Activated CD4-positive, CD25-positive, alpha-beta regulatory T cell treated with anti-CD3 and anti-CD28 coated beads, Interleukin-2, amount 50 U/mL, for 24 hours (primary cell): ENCODE data around the gene WDR5.
"Not testable (repeated sequence)": the region's sequence is repeated elsewhere in the genome, so short reads cannot be mapped to it uniquely, and the experiment has no call there.

ENCODE experiments used
- ATAC-seq, 2 donors: fragments of 150-1000 bp; cut with Tn5 transposase; one replicate each; pipeline ENCODE4 v1.10.0; 2021; ENCODE audit warnings: mild to moderate bottlenecking in 1 of 2, moderate library complexity in 1 of 2

Gene WDR5

DNA sequence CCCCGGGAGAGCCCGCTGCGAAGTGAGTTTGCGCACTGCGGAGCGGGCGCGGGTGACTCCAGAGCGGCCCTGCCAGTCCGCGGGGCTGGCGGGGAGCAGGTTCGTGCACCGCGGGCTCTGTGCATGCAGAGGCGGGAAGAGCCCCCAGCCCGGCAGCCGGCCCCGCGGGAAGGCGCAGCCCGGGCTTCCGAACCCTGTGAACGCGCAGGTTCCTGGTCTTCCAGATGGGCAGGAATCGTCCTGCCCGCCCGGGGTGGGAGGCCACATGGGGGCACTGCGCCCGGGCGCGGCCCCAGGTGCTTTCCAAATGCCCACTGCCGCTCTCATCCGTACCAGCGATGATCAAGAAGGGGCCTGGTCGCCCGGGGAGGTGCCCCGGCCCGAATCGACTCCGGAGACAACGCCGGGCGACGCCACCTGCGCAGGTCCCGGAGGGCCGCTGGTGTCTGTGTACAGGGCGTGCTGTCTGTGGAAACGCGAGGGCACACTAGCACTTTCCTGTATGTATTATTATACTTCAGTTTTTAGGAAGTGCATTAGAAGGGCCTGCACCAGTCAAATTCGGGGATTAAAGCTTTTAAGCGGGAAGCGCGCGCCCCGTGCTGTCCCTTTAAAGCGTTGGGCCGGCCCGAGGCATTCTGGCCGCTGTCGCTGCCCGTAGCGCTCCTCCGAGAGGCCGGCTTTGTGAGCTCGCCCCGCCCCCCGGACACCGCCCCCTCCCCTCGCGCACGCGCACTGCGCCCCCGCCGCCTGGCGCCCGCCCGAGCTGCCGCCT lies at the start of gene WDR5:
Gene WDR5 (plus strand): TSS at position 740 of the 775 bp plus-strand sequence. CDS start 3,796 bp downstream, outside the sequence.
- ATAC-seq: peak; percentile 74

DNA sequence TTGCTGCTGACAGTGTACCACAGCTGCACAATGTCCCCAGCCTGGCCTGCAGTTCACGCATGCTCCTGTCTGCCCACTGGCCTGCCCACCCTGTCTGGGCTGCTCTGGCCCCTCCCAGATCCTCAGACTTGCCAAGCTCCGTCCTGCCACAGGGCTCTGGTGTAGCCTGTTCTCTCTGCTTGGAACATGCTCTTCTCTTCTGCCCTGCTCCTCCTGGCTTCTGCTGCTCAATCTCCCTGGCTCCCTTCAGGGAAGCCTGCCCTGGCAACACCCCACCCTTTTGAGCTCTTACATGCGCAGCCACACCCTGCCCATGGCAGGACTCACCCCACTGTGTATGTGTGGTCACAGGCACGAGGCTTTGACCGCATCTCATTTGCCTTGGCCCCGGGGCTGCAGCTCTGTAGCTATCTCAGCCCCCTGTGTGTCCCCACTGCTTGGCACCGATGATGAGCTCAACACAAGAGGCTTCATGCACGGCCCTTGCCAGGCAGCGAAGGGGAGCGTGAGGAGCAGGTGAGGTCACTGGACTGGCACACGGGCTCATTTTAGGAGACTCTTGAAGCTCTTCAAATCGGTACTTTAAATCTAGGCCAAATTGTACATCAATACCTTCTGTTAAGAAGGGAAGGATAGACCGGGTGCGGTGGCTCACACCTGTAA lies 47.7 kb upstream of the WDR5 start:
- ATAC-seq: no peak

DNA sequence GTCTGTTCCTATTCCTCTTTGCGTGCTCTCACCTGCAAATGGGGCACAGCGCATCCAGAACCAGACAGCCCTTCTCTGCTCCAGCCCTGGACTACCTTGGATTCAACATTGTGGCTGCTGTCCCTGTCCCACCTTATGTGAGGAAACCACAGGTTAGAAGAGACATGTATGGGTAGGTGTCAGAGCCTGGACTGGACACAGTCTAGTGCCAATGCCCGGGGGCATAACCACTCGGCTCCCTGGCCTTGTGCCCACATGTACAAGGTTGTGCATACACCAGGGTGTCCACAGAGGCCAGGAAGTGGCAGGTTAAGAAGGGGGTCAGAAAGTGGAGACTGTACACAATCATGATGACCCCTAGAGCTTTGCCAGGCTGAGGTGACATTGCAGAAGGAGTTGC lies 45.9 kb upstream of the WDR5 start:
- ATAC-seq: no peak

DNA sequence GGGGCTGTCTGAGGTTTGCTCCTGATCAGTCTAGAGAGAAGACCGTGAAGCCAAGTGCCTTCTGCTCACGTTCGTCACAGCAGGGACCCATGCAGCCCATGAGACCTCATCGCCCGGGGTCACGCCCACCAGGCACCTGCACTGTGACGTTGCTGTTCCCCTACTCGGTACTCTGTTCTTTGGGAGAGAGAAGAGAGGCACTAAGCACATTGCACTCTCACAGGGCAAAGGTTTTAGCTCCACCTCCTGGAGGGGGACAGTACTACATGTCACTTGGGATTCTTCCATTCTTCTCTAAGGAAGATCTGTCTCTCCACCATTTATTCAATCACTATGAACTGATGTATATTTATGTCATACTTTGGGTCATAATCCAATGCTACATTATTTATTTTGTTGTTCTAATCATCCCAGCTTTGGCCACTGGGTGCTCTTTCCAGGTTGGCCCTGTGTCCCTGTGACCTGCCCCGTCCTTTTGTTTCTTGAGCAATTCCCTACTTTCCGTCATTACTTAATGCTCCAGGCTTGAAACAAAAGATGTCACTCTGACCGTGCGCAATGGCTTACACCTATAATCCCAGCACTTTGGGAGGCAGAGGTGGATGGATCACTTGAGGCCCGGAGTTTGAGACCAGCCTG lies 36.6 kb upstream of the WDR5 start:
- peak; percentile 49 to 61 for ATAC-seq

DNA sequence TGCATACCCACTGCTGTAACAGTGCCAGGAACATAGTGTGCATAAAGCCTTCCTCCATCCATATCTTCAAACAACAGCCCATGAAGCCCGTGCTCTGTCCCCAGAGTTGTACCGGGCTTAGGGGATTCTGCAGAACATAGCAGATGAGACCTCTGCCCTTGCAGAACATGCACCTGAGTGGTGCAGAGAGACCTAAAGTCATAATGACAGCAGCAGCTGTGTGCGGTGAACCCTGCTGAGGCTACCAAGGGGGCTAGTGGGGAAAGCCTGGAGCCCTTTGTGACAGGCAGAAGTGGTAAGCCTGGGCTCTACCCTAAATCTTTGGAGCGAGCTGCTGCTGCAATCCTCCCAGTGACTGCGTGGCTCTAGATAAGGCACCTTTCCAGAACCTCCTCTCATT lies 35.8 kb upstream of the WDR5 start:
- no peak for ATAC-seq

DNA sequence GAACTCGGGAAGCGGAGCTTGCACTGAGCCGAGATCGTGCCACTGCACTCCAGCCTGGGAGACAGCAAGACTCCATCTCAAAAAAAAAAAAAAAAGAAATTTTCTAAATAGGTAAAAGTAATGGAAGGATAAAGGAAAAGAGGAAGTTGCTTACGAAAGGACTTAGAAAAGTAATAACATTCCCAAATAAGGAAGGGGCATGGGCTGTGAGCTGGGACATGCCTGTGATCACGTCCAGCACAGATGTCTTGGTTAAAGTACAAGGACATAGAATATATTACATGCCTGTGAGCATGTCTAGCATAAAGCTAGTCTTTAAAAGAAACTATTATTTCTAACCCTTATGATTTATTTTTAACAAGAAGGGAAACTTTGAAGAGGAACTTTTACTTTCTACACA lies 34.7 kb upstream of the WDR5 start:
- ATAC-seq: not testable (repeated sequence)

DNA sequence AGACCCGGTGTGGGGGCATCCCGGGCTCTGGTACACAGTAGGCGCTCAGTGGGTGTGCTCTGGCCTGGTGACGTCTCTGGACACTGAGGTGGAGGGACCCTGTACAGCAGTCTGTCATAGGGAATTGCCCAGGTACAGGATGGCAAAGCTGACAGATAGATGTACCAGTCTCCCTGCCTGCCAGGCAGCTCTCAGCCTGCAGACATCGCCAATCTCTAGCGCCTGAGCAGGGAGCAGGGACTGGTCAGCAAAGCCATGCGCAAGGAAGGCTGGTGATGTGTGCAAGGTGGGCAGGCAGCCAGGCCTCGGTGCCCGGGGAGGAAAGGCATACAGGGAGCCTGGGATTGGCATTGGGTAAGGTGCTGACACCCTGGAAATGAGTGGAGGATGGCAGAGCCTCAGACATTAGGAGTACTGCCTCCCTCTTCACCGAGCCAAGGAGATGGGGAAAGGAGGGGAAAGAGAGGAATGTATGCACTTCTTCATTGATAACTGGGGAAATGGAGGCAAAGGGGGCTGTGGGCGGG lies 34.2 kb upstream of the WDR5 start:
- ATAC-seq: no peak

DNA sequence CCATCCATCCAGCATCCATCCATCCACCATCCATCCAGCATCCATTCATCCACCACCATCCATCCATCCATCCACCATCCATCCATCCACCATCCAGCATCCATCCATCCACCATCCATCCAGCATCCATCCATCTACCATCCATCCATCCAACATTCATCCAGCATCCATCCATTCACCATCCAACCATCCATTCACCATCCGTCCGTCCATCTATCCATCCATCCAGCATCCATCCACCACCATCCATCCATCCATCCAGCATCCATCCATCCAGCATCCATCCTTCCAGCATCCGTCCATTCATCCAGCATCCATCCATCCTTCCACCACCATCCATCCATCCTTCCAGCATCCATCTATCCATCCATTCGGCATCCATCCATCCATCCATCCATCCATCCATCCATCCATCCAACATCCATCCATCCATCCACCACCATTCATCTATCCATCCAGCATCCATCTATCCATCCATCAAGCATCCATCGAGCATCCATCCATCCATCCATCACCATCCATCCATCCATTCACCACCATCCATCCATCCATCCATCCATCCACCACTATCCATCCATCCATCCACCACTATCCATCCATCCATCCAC lies 32.4 kb upstream of the WDR5 start:
- no peak for ATAC-seq

DNA sequence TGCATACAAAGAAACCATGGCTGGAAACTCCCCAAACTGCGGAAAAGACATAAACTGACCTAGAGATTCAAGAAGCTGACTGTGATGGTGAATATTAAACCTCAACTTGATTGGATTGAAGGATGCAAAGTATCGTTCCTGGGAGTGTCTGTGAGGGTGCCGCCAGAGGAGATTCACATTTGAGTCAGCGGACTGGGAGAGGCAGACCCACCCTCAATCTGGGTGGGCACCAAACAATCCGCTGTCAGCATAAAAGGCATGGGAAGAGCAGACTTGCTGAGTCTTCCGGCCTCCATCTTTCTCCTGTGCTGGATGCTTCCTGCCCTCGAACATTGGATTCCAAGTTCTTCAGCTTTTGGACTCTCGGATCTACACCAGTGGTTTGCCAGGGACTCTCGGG lies 24.8 kb upstream of the WDR5 start:
- no peak for ATAC-seq

DNA sequence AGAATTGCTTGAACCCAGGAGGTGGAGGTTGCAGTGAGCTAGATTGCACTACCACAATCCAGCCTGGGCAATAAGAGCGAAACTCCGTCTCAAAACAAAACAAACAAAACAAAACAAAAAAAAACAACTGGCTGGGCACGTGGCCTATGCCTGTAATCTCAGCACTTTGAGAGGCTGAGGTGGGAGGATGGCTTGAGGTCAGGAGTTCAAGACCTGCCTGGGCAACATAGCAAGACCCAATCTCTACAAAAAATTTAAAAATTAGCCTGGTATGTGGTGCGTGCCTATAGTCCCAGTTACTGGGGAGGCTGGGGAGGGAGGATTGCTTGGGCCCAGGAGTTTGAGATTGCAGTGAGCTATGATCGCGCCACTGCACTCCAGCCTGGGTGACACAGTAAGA lies 23.3 kb upstream of the WDR5 start:
- ATAC-seq: no peak

DNA sequence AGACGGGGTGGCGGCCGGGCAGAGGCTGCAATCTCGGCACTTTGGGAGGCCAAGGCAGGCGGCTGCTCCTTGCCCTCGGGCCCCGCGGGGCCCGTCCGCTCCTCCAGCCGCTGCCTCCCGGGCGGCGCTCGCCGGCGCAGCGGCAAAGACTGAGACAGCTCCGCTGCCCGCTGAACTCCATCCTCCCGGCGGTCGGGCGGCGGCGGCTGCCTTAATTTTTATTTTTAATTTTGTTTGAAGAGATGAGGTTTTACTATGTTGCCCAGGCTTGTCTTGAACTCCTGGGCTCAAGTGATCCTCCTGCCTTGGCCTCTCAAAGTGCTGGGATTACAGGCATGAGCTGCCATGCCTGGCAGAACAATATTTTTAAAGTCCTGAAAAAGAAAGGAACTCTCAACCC lies 16.9 kb upstream of the WDR5 start:
- ATAC-seq: not testable (repeated sequence)

DNA sequence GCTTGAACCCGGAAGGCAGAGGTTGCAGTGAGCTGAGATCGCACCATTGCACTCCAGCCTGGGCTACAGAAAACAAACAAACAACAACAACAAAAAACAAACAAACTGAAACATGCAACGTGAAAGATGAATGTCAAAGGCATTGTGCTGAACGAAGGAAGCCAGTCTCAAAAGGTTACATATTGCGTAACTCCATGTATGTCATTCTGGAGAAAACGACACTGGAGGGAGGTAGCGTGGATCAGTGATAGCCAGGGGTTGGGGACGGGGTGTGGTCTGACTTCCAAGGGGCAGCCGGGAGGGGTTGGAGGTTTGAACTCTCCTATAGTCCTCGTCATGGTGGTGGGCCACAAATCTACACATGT lies 12.1 kb upstream of the WDR5 start:
- ATAC-seq: no peak

DNA sequence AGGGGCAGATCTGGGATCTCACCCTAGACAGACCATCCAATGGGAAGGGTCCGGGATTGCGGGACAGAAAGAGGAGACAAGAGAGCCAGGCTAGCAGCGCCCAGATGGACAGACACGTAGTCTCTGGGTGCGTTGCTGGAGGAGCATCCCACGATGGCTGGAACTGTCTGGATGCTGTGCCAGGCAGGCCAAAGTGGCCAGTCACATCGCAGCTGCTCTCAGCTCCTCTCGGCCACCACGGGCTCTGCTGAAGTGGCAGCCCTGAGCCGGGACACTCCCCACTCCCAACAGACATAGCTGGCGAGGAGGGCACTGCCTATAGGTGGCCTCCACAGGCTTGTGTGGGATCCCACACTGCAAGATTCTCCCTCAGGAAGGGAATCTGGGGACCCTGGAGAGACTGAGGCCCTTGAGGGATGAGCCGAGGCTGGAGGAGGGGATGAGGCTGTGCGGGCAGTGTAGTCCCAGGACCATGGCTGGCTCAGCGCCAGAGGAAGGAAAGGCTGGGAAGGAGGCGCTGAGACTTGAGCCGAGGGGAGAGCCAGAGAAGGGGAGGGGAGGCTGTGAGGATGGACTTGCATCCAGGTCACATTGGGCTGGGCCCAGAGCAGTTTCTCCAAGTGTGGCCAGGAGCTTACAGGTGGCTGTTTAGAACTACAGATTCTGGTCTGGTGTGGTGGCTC lies 10.3 kb upstream of the WDR5 start:
- ATAC-seq: no peak

DNA sequence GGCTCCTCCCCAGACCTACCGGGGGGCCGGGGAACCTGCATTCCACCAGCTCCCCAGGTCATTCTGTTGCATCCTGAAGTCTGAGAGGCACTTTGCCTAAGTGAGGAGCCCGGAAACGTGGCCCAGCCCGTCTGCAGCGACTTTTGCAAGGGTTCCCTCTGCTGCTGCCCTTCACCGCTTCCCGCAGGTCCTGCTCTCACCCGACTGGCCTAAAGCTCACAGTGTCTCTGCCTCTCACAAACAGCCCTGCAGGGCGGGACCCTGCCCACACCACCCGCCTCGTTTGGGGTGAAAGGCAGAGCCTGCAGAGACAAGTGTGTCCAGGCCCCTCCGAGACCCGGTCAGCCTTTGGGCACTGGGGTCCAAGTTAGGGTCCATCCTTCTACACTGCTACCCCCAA lies 9.5 kb upstream of the WDR5 start:
- ATAC-seq: no peak

DNA sequence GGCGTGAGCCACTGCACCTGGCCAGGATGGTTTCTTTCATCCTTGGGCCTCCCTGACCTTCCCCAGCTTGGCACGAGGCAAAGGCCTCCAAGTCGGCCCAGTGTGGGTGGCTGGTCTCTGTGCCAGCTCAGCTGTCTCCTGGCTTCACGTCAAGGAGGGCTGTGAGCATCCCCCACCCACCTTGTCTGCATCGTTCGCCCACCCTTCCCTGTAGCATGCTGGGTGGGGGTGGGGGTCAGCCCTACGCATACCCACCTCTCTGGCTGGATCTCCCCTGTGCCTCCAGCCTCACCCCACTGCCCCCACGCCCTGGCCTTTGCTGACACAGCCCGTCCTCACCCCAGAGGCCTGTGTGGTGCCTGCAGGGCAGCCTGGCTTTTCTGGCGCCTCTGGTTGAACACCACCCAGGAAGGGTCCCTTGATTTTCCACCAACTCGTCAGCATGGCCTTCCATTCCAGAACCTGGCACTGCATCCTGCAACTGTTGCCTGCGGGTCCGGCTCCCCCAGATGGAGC lies 8.8 kb upstream of the WDR5 start:
- no peak for ATAC-seq

DNA sequence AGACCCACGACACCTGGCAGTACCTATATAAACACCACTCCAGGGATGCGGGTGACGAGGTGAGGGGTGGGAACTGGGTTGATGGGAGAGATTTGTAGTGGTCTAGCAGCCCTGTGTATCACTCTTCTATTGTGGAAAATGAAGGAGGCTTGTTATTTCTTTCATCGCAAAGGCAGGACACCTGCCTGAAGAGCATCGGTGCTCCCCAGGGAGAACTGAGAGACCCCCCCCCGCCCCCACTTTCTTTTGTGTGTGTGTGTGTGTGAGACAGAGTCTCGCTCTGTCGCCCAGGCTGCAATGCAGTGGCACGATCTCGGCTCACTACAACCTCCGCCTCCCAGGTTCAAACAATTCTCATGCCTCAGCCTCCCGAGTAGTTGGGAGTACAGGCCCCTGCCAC lies 8.3 kb upstream of the WDR5 start:
- ATAC-seq: no peak

DNA sequence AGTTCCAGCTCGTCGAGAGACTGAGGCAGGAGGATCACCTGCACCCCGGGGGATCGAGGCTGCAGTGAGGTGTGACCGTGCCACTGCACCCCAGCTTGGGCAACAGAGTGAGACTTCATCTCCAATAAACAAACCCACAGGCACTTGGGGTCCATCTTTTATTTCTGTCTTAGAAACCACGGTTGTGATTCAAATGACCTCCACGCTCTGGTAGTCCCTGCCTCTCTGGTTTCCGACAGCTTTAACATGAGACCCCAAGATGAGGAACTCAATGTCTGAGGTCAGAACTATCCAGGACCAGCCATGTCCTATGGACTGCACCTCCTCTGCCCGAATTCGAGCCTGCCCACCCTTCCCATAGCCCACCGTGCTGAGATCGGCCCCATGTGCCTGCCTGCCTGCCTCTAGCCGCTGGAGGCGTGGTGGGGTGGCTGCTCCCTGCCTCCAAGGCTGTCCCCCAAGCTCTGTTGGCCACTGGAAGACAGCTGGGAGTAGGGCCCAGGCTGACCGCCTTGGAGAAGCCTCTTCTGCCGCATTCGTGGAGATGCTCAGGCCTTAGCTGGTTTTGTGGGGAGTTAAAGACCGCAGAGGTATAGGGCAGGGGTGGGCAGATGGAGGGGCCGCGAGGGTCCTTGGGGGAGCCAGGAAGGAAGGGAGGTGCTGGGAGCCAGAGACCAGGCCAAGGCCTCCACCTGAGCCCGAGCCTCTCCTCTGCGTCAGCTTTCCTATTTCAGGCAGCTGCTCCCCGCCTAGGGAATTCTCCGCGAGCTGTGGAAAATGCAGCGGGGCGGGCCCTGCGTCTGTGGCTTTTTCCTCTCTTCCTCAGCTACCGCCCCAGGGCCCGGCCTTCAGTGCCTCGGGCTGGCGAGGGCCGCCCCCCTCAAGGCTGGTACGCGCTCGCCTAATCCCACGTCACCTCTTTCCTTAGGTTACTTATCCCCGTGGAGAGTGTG lies 6.9 kb upstream of the WDR5 start:
- no peak for ATAC-seq

DNA sequence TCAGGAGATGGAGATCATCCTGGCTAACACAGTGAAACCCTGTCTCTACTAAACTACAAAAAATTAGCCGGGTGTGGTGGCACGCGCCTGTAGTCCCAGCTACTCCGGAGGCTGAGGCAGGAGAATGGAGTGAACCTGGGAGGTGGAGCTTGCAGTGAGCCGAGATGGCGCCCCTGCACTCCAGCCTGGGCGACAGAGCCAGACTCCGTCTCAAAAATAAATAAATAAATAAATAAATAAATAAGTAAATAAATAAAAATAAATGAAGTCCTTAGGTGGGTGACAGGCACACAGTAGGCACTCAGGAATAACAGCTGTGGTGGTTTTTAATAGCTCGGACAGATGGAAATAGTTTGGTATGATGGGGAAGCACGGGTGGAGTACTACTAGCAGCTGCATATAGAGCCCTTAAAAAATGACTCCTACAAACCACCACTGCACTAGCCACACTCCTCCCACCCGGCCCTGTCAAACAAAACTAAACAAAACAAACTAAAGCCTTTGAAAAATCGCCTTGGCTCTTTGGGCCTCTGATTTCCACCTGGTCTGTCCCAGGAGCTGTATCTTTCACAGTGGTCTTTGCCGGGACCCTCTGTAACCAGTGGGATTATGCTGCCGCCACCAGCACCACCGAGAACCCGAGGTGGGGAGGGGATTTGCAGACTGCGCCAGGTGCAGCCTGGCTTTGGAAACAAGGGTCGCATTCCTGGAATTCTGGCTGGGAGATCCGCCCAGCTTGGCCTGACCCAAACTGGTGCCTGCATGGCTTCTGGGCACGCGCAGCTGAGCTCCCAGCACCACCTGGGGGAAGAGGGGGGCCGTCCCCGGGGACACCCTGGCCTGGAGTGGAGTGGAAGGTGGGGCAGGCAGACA lies 5.1 kb upstream of the WDR5 start:
- ATAC-seq: no peak

DNA sequence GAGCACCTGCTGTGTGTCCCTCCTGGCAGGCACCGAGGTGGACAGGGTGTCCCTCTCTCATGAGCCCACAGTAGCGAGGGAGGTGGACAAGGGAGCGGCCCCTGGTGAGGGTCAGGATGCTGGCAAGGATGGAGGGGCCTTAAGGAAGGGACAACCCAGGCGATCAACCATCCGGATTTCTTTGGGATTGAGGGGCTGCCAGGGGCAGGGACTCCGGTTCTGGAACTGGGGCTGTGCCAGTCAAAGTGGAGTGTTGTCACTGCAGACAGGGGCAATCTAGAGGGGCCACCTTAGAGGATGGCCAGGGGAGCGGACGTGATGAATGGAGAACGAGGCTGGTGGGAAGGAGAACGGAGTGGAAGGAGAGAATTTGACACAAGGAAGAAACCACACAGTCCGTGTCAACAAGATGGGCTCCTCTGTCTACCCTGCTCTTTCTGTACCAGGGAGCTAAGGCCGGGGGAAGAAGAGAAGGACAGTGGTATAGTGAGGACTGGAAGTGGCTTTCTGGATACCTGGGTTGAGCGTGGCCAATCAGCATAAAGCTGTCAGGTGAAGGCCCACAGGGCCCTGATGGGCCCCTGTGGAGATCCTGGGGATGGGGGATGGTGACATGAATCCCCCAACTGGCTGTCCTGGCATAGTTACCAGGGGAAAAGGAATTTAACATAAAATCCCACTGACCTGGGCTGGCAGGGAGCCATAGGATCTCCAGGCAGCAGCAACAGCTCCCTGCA lies 4.2 kb upstream of the WDR5 start:
- ATAC-seq: no peak
